SU-DHL-6 (cell line): ENCODE measurements around the gene ADAD2.

Experiments used
- H2AFZ ChIP-seq: fragments of 200-600 bp; sonication (generic); 2 replicates; pipeline ENCODE4 v1.6.1; 2014; ENCODE audit warnings: low read depth, mild to moderate bottlenecking, moderate library complexity, mixed read lengths, antibody characterized with exemption, low read length; ENCODE audit not compliant: severe bottlenecking
- H3F3A ChIP-seq: fragments of 200-600 bp; shearing (Covaris generic); 2 replicates; pipeline ENCODE4 v1.6.0; 2016; ENCODE audit warnings: antibody characterized with exemption, mild to moderate bottlenecking; ENCODE audit not compliant: insufficient read depth
- H3K27ac ChIP-seq: fragments of 200-600 bp; sonication (generic); 2 replicates; pipeline ENCODE4 v1.5.1; 2016; ENCODE audit warnings: low read depth, mild to moderate bottlenecking, low read length, moderate library complexity, mixed read lengths
- H3K27me3 ChIP-seq: fragments of 200-600 bp; sonication (generic), shearing (Covaris generic); 2 replicates; pipeline ENCODE4 v1.6.0; 2014; ENCODE audit warnings: mild to moderate bottlenecking, low read length
- H3K36me3 ChIP-seq: fragments of 200-600 bp; sonication (generic); 2 replicates; pipeline ENCODE4 v1.6.1; 2014; ENCODE audit warnings: mild to moderate bottlenecking, low read length, mixed read lengths
- H3K4me2 ChIP-seq: fragments of 300-600, 200-600 bp; shearing (Covaris generic), sonication (generic); 2 replicates; pipeline ENCODE4 v1.6.0; 2014; ENCODE audit warnings: low read length, low read depth, mild to moderate bottlenecking; ENCODE audit not compliant: poor library complexity, severe bottlenecking
- H3K4me3 ChIP-seq: fragments of 200-600 bp; sonication (generic); 2 replicates; pipeline ENCODE4 v1.5.1; 2014; ENCODE audit warnings: antibody characterized with exemption, low read length, mild to moderate bottlenecking, mixed read lengths; ENCODE audit not compliant: insufficient read depth, poor library complexity, severe bottlenecking
- H3K79me2 ChIP-seq: fragments of 200-600 bp; sonication (generic); 2 replicates; pipeline ENCODE4 v1.6.1; 2014; ENCODE audit warnings: mild to moderate bottlenecking, low read length, moderate library complexity; ENCODE audit not compliant: insufficient read depth
- H3K9ac ChIP-seq: fragments of 200-600 bp; sonication (generic); 2 replicates; pipeline ENCODE4 v1.7.0; 2014; ENCODE audit warnings: mild to moderate bottlenecking, low read length
- H3K9me2 ChIP-seq: fragments of 200-600 bp; sonication (generic); replicated peaks from 2 replicates; pipeline ENCODE4 v1.6.1; 2014; ENCODE audit warnings: low read length; ENCODE audit not compliant: insufficient read depth
- H3K9me3 ChIP-seq: fragments of 200-600 bp; sonication (generic); 2 replicates; pipeline ENCODE4 v1.6.1; 2014; ENCODE audit warnings: low read length, mixed read lengths; ENCODE audit not compliant: insufficient read depth
- H4K20me1 ChIP-seq: fragments of 200-600 bp; sonication (generic); 2 replicates; pipeline ENCODE4 v1.6.1; 2014; ENCODE audit warnings: low read depth, mild to moderate bottlenecking, antibody characterized with exemption, low read length, moderate library complexity, mixed read lengths
- EZH2phosphoT487 ChIP-seq: fragments of 200-600 bp; sonication (generic), shearing (Covaris generic); conservative IDR thresholded peaks from 2 replicates; pipeline ENCODE4 v1.6.1; 2018; ENCODE audit warnings: mild to moderate bottlenecking, antibody characterized with exemption, low read length, moderate library complexity, mixed read lengths
- TF ChIP-seq, protein P1 (sequence below): fragments of 200-600 bp; sonication (generic); IDR thresholded peaks from one replicate; pipeline ENCODE4 v1.5.1; 2017; ENCODE audit warnings: antibody characterized with exemption, mild to moderate bottlenecking, low read length, moderate library complexity; ENCODE audit not compliant: insufficient read depth, poor library complexity, severe bottlenecking

Gene ADAD2

DNA sequence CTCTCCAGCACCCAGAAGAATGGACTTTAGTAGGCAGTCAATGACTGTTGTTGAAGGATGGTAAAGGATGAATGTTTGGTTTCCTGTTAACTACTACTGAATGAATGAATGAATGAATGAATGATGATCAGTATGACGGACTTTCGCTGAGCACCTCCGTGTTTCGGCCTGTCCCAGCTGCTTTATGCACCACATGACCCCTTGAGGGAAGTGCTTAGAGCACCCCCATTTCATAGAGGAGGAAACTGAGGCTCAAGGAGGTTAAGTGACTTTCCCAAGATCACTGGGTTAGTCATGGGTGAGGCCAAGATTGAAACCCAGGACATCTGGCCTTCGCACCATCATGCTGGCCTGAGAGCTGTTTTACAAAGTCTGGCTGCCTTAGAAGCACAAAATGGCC is 42.0 kb downstream of the ADAD2 start:
- Histone ChIP-seq H3K79me2 (no peaks in the 10 kb centered on the region), H2AFZ (no peak overlapping the region), H3K9me3 (no peaks in the 10 kb centered on the region), H3K9ac (no peak overlapping the region), H3K4me3 (no peak overlapping the region), H4K20me1 (no peaks in the 10 kb centered on the region), H3K27me3 (no peaks in the 10 kb centered on the region), H3K36me3 (no peaks in the 10 kb centered on the region), H3F3A (no peaks in the 10 kb centered on the region), H3K27ac (no peak overlapping the region), H3K9me2 (no peaks in the 10 kb centered on the region), H3K4me2 (no peak overlapping the region)
- TF ChIP-seq, protein P1, sequence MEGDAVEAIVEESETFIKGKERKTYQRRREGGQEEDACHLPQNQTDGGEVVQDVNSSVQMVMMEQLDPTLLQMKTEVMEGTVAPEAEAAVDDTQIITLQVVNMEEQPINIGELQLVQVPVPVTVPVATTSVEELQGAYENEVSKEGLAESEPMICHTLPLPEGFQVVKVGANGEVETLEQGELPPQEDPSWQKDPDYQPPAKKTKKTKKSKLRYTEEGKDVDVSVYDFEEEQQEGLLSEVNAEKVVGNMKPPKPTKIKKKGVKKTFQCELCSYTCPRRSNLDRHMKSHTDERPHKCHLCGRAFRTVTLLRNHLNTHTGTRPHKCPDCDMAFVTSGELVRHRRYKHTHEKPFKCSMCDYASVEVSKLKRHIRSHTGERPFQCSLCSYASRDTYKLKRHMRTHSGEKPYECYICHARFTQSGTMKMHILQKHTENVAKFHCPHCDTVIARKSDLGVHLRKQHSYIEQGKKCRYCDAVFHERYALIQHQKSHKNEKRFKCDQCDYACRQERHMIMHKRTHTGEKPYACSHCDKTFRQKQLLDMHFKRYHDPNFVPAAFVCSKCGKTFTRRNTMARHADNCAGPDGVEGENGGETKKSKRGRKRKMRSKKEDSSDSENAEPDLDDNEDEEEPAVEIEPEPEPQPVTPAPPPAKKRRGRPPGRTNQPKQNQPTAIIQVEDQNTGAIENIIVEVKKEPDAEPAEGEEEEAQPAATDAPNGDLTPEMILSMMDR: no peak
- no peak for TF ChIP-seq EZH2phosphoT487

DNA sequence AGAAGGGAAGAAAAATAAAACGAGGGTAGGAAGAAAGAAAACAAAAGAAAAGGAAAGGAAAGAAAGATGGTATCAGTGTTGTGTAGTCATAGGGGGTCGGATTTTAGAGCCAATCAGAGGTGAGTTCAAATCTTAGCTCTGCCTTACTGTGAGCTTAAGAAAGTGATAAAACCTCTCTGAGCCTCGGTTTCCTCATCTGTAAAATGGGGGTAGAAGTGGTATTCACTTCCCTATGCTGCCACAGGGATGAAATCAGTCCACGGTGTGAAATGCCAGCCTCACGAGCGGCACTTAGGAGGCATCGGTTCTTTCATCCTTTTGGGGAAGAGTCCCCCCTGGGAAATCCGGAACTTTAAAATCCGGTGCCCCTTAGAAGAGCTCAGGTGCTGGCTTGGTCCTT is 42.8 kb downstream of the ADAD2 start:
- Histone ChIP-seq H3K4me2 (no peak overlapping the region), H4K20me1 (no peaks in the 10 kb centered on the region), H3K27me3 (no peaks in the 10 kb centered on the region), H3K9ac (no peak overlapping the region), H3K9me3 (no peaks in the 10 kb centered on the region), H3K79me2 (no peaks in the 10 kb centered on the region), H3K9me2 (no peaks in the 10 kb centered on the region), H2AFZ (no peak overlapping the region), H3F3A (no peaks in the 10 kb centered on the region), H3K4me3 (no peak overlapping the region), H3K36me3 (no peaks in the 10 kb centered on the region), H3K27ac (no peak overlapping the region)
- TF ChIP-seq, protein P1: no peak
- no peak for TF ChIP-seq EZH2phosphoT487

DNA sequence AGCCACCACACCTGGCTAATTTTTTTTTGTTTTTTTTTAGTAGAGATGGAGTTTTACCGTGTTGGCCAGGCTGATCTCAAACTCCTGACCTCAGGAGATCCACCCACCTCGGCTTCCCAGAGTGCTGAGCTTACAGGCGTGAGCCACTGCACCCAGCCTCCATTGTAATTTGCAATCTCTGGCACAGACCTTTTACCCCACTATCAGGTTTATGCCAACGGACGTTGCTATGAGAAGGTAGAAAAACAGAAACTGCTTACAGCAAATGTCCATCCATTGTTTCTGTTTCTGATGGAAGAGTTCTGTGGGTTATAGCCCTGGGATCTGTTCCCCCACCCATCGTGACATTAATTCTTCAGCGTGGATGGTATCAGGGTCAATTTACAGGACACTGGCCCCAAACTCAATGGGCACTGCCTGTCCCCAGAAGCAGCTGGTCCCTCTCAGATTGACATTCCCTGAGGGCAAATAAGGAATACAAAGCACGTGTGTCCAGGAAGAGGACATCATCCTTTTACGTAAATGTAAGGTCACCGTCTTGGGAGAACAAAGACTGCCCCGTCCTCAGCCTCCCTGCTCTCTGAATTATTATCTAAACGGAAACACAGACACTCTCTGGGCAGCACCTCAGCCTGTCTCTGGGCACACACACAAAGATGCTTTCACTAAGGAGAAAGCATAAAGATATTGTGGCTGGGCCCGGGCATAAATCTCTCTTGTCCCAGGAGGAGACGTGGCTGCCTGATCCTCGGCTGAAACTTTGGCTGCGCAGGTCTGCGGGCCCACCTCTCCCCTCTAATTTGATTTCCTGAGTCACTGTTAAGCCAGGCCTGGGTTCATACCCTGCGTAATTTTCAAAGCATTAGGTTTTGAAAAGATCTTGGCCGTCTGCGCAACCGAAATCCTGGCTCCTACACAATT is 43.6 kb downstream of the ADAD2 start:
- Histone ChIP-seq H3K36me3 (no peaks in the 10 kb centered on the region), H3K4me2 (no peak overlapping the region), H3F3A (no peaks in the 10 kb centered on the region), H3K9me3 (no peaks in the 10 kb centered on the region), H3K9me2 (no peaks in the 10 kb centered on the region), H3K9ac (no peak overlapping the region), H4K20me1 (no peaks in the 10 kb centered on the region), H3K27me3 (no peaks in the 10 kb centered on the region), H3K79me2 (no peaks in the 10 kb centered on the region), H3K4me3 (no peak overlapping the region), H3K27ac (no peak overlapping the region), H2AFZ (no peak overlapping the region)
- TF ChIP-seq, protein P1: no peak
- TF ChIP-seq EZH2phosphoT487: no peak
